HG03571 (cell line): ENCODE measurements around the gene ISLR.

ENCODE experiments used
- ATAC-seq: cut with Tn5 transposase; IDR thresholded peaks from one replicate; pipeline ENCODE4 v1.9.1; 2021; ENCODE audit not compliant: unreplicated experiment

Gene ISLR

DNA sequence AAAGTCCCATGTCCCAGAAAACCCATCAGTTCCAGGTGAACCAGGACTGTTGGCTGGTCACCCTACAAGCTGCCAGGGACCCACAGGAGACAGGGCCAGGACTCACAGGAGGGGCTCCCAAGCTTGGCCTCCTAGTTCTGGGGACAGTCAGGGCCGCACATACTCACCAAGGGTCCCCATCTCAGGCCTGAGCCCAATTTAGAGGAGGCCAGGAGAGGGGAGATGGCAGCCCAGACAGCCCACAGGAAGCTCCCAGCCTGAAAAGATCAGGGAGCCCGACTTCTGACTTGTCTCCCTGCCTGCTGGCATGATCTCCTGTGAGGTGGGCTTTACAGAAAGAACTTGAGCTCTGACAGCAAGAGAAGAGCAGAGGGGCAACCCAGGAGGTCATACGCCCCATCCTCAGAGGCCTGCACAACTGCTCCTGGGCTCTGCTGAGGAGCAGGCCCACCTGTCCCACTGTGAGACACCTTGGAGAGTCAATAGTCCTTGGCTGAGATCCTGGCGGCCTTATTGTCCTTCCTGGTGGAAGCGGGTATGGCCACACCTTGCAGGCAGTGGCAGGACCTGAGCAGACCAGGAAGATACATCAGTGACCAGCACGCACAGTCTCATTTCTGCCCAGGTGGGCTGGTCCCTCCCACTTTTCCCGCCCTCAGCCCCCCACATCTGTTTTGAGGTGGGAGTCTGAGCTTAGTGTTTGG, 2.5 kb upstream of the ISLR start:
- ATAC-seq = no peak

- ATAC-seq = no peak
Measured at GRCh38 chr15:74171965-74172541, 1.5 kb upstream of the ISLR start.

DNA sequence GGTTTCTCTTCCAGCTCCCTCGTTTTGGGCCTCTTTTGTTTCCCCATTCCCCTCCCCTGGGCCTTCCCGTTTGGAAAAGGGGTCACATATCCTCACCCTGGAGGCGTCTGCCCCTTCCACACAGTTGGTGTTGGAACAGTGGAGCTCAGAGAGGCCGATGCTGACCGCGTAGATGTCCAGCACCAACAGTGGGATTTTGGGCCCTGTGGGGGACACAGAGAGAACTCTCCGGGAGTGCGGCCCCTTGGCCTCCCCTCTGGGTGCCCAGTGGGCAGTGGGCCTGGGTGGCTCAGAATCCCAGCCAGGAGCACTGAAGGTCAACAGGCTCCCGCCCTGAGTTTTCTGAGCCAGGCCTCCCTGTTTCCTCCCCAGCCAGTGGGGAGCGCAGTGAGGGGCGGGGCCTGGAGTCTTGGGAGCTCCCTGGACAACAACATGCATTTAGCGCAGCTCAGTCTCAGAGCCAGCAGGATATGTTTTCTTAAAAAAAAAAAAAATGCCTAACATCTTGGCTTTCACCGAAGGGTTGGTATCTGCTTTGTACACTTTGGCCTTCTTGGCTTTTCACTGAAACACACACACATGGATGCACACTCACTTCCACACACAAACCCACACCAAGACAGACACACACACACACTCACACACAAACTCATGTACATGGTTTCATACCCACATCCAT, 670 bp upstream of the ISLR start:
- no peak for ATAC-seq

DNA sequence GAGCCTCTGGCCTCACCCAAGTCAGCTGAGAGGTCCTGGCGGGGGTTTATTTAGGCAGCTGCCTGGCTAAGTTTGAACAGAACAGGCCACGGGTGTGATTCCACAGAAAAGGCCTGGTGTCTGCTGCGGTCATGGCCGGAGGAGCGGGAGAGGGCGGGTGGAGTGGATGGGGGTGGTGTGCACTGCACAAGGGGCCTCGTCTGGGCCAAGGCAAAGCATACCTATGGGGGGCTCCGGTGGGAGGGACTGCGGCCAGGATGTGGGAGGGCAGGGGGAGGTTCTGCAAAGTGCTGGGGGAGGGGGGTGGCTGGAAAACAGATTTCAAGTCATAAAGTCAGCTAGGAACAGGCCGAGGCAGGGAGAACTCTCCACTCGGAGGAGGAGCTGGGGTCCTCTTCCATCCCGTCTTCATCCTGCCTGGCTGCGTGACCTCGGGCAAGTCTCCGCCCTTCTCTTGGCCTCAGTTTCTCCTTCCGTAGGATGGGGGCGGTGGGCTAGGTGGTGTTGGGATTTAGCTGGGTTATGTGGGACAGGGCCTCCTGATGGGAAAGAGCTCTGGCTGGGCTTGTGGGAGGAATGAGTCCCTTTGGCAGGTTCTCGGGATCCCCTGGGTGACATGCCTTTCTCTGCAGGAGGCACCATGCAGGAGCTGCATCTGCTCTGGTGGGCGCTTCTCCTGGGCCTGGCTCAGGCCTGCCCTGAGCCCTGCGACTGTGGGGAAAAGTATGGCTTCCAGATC, 878 bp downstream of the ISLR start:
- ATAC-seq = no peak

GRCh38 chr15:74174958-74175253, 1.4 kb downstream of the ISLR start:
- ATAC-seq = no peak

GRCh38 chr15:74175271-74176191, 2.0 kb downstream of the ISLR start:
- no peak for ATAC-seq

- ATAC-seq = no peak
Measured at GRCh38 chr15:74176262-74177214, 3.0 kb downstream of the ISLR start.

GRCh38 chr15:74178326-74179100, 5.0 kb downstream of the ISLR start:
- ATAC-seq = no peak

DNA sequence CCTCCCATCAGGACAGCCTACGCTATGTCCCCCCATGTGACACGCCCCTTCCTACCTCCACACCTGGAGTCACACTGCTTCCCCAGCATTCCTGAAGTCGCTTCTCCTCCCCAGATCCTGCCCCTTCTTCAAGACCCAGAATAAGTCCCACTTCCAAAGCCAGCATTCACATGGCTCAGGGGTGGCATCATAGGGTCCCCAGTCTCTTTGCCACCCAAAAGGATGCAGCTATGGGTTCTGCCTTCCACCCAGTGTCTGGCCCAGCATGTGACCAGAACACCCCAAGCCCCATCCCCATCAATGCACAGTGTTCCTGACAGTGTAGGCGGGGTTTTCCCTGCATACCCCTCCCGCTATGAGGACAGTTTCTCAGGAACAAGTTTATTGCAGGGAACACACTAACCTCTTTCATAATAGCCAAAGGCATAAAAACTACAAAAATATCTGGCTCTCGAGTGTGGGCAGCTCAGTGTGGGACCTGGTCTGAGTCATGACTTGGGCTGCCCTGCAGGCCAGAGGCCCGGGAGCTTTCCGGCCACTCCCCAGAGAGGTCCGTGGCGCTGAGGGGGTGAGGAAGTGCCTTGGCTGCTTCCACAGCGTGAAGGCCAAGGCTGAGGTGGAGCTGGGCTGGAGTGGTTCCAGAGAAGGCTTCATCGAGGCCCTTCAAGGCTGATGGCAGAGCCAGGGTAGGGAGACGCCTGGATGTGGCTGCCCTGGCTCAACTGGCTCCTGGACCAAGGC, 5.8 kb downstream of the ISLR start:
- ATAC-seq = no peak

DNA sequence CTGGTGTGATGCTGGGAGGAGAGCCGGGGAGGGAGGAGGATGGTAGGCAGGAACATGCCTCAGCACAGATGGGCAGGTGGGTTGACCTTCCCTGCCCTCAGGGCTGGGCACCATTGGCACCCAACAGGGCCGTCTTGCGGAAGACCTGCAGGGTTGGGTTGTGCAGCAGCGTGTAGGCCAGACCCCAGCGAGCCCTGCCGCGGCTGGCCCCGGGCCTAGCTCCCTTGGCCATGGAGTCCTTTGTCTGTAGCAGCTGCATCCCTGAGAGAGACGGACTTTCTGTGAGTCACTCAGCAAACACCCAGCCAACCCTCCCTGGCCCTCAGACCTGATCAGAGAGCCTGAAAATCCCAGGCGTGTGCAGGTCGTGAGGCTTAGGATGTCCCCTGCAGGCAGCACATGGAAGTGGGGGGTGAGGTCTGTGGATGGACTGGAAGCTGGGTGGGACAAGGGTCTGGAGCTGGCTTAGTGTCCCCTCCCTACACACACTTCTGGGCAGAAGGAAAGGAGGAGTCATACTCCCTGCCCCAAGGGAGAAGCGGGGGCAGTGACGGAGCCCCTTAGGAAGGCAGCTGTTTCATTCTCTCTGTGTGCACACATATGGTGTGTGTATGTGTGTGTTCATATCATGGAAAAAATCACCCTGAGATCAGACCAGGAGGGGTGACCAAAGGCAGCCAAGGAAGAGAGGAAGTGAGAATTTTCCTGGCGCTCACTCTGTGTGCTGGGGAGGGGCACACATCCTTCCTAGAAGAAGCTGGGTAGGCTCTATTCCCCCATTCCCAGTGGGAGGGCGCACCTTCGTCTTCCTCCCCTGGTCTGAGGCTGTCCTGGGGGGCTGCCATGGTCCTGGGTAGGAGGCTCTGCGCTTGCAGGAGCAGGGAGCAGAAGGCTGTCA, 6.7 kb downstream of the ISLR start:
- ATAC-seq = no peak

GRCh38 chr15:74180881-74181602, 7.5 kb downstream of the ISLR start:
- ATAC-seq = no peak

DNA sequence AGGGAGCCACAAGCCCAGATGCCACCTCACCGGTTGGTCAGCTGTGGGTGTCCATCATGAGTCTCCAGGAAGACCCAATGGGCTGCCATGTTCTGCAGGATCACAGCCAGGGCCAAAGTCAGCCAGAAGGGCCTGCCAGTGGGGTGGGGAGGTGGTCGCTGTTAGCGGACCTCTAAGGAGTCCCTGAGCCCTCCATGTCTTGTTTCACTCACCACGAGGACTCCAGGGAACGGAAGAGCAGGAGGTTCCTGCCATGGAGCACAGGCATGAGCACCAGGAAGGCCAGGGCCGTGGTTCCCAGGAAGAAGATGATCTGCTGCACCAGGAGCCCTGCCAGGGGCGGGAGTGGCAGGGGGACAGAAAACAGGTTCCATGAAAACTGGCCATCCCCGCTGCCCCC, 8.6 kb downstream of the ISLR start:
- ATAC-seq = no peak

- no peak for ATAC-seq
Measured at GRCh38 chr15:74184582-74185091, 11.1 kb downstream of the ISLR start.

- ATAC-seq = no peak
Measured at GRCh38 chr15:74185710-74186348, 12.3 kb downstream of the ISLR start.

DNA sequence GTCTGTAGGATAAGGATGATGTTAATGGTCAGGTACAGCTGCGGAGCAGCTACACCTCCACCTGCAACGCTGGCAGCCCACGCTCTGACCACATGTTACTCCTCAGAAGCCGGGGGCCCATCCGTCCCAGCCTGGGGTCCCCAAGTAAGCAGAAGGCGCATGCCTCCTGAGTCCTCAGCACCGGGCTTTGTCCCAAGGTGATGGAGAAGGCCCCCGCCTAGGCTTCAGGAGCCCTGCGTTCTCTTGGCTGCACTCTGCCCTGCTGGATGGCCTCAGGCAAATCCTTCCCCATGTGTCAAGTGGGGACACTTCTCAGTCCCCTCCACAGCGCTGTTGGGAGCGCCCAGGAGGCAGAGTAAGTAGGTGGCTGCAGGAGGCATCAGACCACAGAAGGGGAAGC, 14.7 kb downstream of the ISLR start:
- no peak for ATAC-seq

DNA sequence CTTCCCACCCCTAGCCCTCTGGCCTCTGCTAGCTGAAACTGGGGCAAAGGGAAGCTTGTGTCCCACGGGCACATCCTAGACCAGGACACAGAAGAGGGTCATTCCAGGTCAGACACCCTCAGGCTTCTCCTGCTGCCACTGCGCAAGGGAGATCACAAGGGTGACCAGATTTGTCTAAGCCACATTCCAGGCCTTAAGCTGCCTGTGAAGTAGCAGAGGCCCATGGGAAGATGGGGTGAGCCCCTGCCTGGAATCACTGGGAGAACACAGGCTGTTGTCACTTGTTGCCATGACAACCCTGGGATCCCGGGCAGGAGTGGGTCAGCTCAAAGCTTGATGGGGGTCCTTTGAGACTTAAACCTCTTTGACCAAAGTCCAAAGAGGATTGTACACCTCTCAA, 18.3 kb downstream of the ISLR start:
- no peak for ATAC-seq
